NT2/D1 (cell line): ENCODE data around the gene FAM229B.

Source experiments
- SUZ12 ChIP-seq: IDR thresholded peaks from 2 replicates; pipeline ENCODE4 v1.6.1; 2011; ENCODE audit not compliant: insufficient read length, insufficient read depth; ENCODE audit errors: extremely low read depth
- YY1 ChIP-seq: IDR thresholded peaks from 2 replicates; pipeline ENCODE4 v1.6.1; 2011; ENCODE audit not compliant: insufficient read length, insufficient read depth
- ZNF274 ChIP-seq: IDR thresholded peaks from 2 replicates; pipeline ENCODE4 v1.6.1; 2011; ENCODE audit warnings: mild to moderate bottlenecking, low read depth, low read length

DNA sequence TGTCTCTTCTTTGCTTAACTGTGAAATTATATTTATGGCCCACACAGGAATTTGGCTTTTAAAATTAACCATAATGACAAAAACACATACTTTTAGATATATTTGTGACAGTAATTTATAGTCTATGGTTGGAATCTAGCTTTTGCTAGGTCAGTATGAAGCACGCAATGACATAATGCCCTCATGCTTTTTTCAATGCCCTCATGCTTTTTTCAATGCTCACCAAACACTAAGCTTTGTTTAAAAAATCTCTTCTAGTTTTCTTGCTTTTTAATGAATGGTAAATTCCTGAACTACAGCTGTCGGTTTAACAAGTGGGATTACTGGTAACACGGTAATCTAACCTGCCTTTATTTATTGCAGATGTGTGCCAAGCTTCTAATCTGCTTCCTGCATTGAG lies 20.8 kb upstream of the FAM229B start:
- no peak for TF ChIP-seq ZNF274
- TF ChIP-seq SUZ12: no peak
- no peak for TF ChIP-seq YY1
